ENCODE results near the gene SLC25A40. TPM values are rescaled to one million over a fixed set of nuclear protein-coding genes. Genes with fewer than 3 reads are reported as not detected.

The SLC25A40 gene
- total RNA-seq, 1 donor from 2014 or later: 13.5 TPM

GRCh38 chr7:87818336-87818735 lies 57.8 kb downstream of the SLC25A40 start:
- no peak for DNase-seq
- H3K36me3 Mint-ChIP-seq (ENCODE audit: unreplicated experiment): no peaks in the 10 kb centered on the region
- peaks cover 2% of the 10 kb centered on the region for H3K27me3 Mint-ChIP-seq (ENCODE audit: unreplicated experiment)
- H3K4me3 Mint-ChIP-seq (ENCODE audit: unreplicated experiment): no peak overlapping the region
- no peak overlapping the region for H3K27ac Mint-ChIP-seq (ENCODE audit: unreplicated experiment)
- TF ChIP-seq, protein P1, sequence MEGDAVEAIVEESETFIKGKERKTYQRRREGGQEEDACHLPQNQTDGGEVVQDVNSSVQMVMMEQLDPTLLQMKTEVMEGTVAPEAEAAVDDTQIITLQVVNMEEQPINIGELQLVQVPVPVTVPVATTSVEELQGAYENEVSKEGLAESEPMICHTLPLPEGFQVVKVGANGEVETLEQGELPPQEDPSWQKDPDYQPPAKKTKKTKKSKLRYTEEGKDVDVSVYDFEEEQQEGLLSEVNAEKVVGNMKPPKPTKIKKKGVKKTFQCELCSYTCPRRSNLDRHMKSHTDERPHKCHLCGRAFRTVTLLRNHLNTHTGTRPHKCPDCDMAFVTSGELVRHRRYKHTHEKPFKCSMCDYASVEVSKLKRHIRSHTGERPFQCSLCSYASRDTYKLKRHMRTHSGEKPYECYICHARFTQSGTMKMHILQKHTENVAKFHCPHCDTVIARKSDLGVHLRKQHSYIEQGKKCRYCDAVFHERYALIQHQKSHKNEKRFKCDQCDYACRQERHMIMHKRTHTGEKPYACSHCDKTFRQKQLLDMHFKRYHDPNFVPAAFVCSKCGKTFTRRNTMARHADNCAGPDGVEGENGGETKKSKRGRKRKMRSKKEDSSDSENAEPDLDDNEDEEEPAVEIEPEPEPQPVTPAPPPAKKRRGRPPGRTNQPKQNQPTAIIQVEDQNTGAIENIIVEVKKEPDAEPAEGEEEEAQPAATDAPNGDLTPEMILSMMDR (IDR thresholded peaks at IDR 0.05; ENCODE audit: partially characterized antibody, unreplicated experiment): no peak
- no peaks in the 10 kb centered on the region for H3K9me3 Mint-ChIP-seq (ENCODE audit: unreplicated experiment)
- H3K4me1 Mint-ChIP-seq (ENCODE audit: low read depth, unreplicated experiment): no peaks in the 10 kb centered on the region

- no peaks in the 10 kb centered on the region for H3K36me3 Mint-ChIP-seq (ENCODE audit: unreplicated experiment)
Observed at GRCh38 chr7:87816389-87816788, 59.8 kb downstream of the SLC25A40 start.

GRCh38 chr7:87810726-87811125 lies 65.4 kb downstream of the SLC25A40 start:
- Mint-ChIP-seq H3K27me3 (ENCODE audit: unreplicated experiment) (no peaks in the 10 kb centered on the region), H3K36me3 (ENCODE audit: unreplicated experiment) (no peaks in the 10 kb centered on the region), H3K4me1 (ENCODE audit: low read depth, unreplicated experiment) (no peaks in the 10 kb centered on the region), H3K9me3 (ENCODE audit: unreplicated experiment) (no peaks in the 10 kb centered on the region), H3K27ac (ENCODE audit: unreplicated experiment) (no peak overlapping the region), H3K4me3 (ENCODE audit: unreplicated experiment) (no peak overlapping the region)
- DNase-seq: no peak
- TF ChIP-seq, protein P1 (IDR thresholded peaks at IDR 0.05; ENCODE audit: partially characterized antibody, unreplicated experiment): no peak

More at GRCh38 chr7:87816389-87816788, 59.8 kb downstream of the SLC25A40 start:
- Mint-ChIP-seq H3K27ac (ENCODE audit: unreplicated experiment) (no peak overlapping the region), H3K27me3 (ENCODE audit: unreplicated experiment) (peaks cover 2% of the 10 kb centered on the region), H3K4me3 (ENCODE audit: unreplicated experiment) (no peak overlapping the region), H3K9me3 (ENCODE audit: unreplicated experiment) (no peaks in the 10 kb centered on the region), H3K4me1 (ENCODE audit: low read depth, unreplicated experiment) (no peaks in the 10 kb centered on the region)
- no peak for DNase-seq
- TF ChIP-seq, protein P1 (IDR thresholded peaks at IDR 0.05; ENCODE audit: partially characterized antibody, unreplicated experiment): no peak

DNA sequence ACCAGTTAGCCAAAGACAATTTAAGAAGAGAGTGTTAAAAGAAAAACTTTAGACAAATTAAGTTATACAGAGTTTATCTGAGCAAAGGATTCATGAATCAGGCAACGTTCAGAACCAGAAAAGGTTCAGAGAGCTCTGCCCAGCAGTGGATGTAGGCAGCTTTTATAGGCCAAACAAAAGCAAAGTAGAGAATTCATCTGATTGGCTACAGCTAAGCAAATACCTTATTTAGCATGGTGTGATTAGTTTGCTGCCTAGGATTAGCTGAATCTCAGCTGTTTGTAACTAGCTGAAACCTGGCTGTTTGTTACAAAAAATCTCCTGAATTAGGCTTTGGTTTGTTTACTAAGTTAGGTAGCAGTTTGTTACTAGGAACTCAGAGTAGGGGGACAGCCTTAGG lies 66.0 kb downstream of the SLC25A40 start:
- Mint-ChIP-seq H3K9me3 (ENCODE audit: unreplicated experiment) (no peaks in the 10 kb centered on the region), H3K4me1 (ENCODE audit: low read depth, unreplicated experiment) (no peaks in the 10 kb centered on the region), H3K27ac (ENCODE audit: unreplicated experiment) (no peak overlapping the region), H3K27me3 (ENCODE audit: unreplicated experiment) (no peaks in the 10 kb centered on the region), H3K4me3 (ENCODE audit: unreplicated experiment) (no peak overlapping the region), H3K36me3 (ENCODE audit: unreplicated experiment) (no peaks in the 10 kb centered on the region)
- TF ChIP-seq, protein P1 (IDR thresholded peaks at IDR 0.05; ENCODE audit: partially characterized antibody, unreplicated experiment): no peak
- DNase-seq: no peak

- no peak for DNase-seq
- TF ChIP-seq, protein P1 (IDR thresholded peaks at IDR 0.05; ENCODE audit: partially characterized antibody, unreplicated experiment): no peak
- H3K9me3 Mint-ChIP-seq (ENCODE audit: unreplicated experiment): no peaks in the 10 kb centered on the region
- H3K4me1 Mint-ChIP-seq (ENCODE audit: low read depth, unreplicated experiment): no peaks in the 10 kb centered on the region
- H3K27me3 Mint-ChIP-seq (ENCODE audit: unreplicated experiment): no peaks in the 10 kb centered on the region
- no peaks in the 10 kb centered on the region for H3K36me3 Mint-ChIP-seq (ENCODE audit: unreplicated experiment)
- no peak overlapping the region for H3K4me3 Mint-ChIP-seq (ENCODE audit: unreplicated experiment)
- H3K27ac Mint-ChIP-seq (ENCODE audit: unreplicated experiment): no peak overlapping the region
Observed at GRCh38 chr7:87806150-87806549, 70.0 kb downstream of the SLC25A40 start.

All from glutamatergic neuron (in vitro differentiated cells).